WTC11 (cell line): ENCODE results near the gene KCNT1. TPM values are rescaled to one million over a fixed set of nuclear protein-coding genes. Genes with fewer than 3 reads are reported as not detected.

Source experiments
- ATAC-seq: fragments of 200-7000 bp; cut with Tn5 transposase; 2 replicates; pipeline ENCODE4 v1.10.0; 2021; ENCODE audit warnings: mild to moderate bottlenecking, moderate library complexity
- CTCF ChIA-PET: fragments of 300-600 bp; sonication (Branson Sonifier 250); formaldehyde crosslinking; loops from one replicate; lab custom pipeline; 2021; ENCODE audit warnings: antibody characterized with exemption; lab: Charles Lee
- POLR2A ChIA-PET: fragments of 350-600 bp; sonication (Branson Sonifier 250); formaldehyde crosslinking; loops from one replicate; lab custom pipeline; 2021; ENCODE audit warnings: antibody characterized with exemption; lab: Charles Lee
- DNase-seq: peaks from one replicate; pipeline ENCODE4 v3.0.0; 2021; ENCODE audit warnings: low spot score
- H3K27ac Mint-ChIP-seq: 2 replicates; pipeline ENCODE4 v1.8.0; 2021; ENCODE audit warnings: mixed read lengths
- H3K27me3 Mint-ChIP-seq: 2 replicates; pipeline ENCODE4 v1.8.0; 2021; ENCODE audit warnings: low read depth, mild to moderate bottlenecking, moderate library complexity, mixed read lengths
- H3K36me3 Mint-ChIP-seq: 2 replicates; pipeline ENCODE4 v1.8.0; 2021; ENCODE audit warnings: mixed read lengths
- H3K4me1 Mint-ChIP-seq: 2 replicates; pipeline ENCODE4 v1.8.0; 2022; ENCODE audit warnings: mixed read lengths
- H3K4me3 Mint-ChIP-seq: 2 replicates; pipeline ENCODE4 v1.8.0; 2021; ENCODE audit warnings: mild to moderate bottlenecking, moderate library complexity, mixed read lengths
- H3K9me3 Mint-ChIP-seq: 2 replicates; pipeline ENCODE4 v1.8.0; 2021; ENCODE audit warnings: mixed read lengths
- ATF1 ChIP-seq: sonication (generic); formaldehyde crosslinking; IDR thresholded peaks from 2 replicates; pipeline ENCODE4 v1.8.1; 2023; ENCODE audit warnings: mild to moderate bottlenecking, moderate library complexity, missing genetic modification reagents
- CREB1 ChIP-seq: sonication (generic); formaldehyde crosslinking; IDR thresholded peaks from 2 replicates; pipeline ENCODE4 v1.8.0; 2023; ENCODE audit warnings: mild to moderate bottlenecking, missing genetic modification reagents
- CREM ChIP-seq: sonication (generic); formaldehyde crosslinking; IDR thresholded peaks from 2 replicates; pipeline ENCODE4 v1.8.1; 2022; ENCODE audit warnings: mild to moderate bottlenecking, missing genetic modification reagents, moderate library complexity
- ERG ChIP-seq: fragments of 250-450 bp; sonication (Bioruptor Pico); IDR thresholded peaks from 2 replicates; pipeline ENCODE4 v1.8.0; 2021; ENCODE audit warnings: mild to moderate bottlenecking
- FOXJ3 ChIP-seq: sonication (generic); formaldehyde crosslinking; IDR thresholded peaks from 2 replicates; pipeline ENCODE4 v1.9.0; 2021; ENCODE audit warnings: missing genetic modification reagents, mild to moderate bottlenecking, borderline replicate concordance
- FOXK1 ChIP-seq: sonication (generic); formaldehyde crosslinking; IDR thresholded peaks from 2 replicates; pipeline ENCODE4 v1.8.0; 2022; ENCODE audit warnings: mild to moderate bottlenecking, moderate library complexity, missing genetic modification reagents
- JAZF1 ChIP-seq: fragments of 250-450 bp; sonication (Bioruptor Pico); IDR thresholded peaks from 2 replicates; pipeline ENCODE4 v1.9.0; 2021; ENCODE audit warnings: moderate library complexity, mild to moderate bottlenecking, inconsistent platforms
- MYBL2 ChIP-seq: sonication (generic); formaldehyde crosslinking; IDR thresholded peaks from 2 replicates; pipeline ENCODE4 v1.8.1; 2023; ENCODE audit warnings: mild to moderate bottlenecking, moderate library complexity, missing genetic modification reagents
- NFE2L1 ChIP-seq: sonication (generic); formaldehyde crosslinking; IDR thresholded peaks from 2 replicates; pipeline ENCODE4 v1.8.1; 2023; ENCODE audit warnings: missing genetic modification reagents
- PRDM15 ChIP-seq: sonication (generic); formaldehyde crosslinking; IDR thresholded peaks from 2 replicates; pipeline ENCODE4 v1.8.0; 2022; ENCODE audit warnings: missing genetic modification reagents
- SMAD4 ChIP-seq: sonication (generic); formaldehyde crosslinking; IDR thresholded peaks from 2 replicates; pipeline ENCODE4 v1.8.0; 2022; ENCODE audit warnings: mild to moderate bottlenecking, missing genetic modification reagents
- TEAD4 ChIP-seq: sonication (generic); formaldehyde crosslinking; IDR thresholded peaks from 2 replicates; pipeline ENCODE4 v1.8.0; 2022; ENCODE audit warnings: mild to moderate bottlenecking, missing genetic modification reagents
- USF1 ChIP-seq: sonication (generic); formaldehyde crosslinking; IDR thresholded peaks from 2 replicates; pipeline ENCODE4 v1.8.0; 2022; ENCODE audit warnings: mild to moderate bottlenecking, missing genetic modification reagents
- ZBTB21 ChIP-seq: sonication (generic); formaldehyde crosslinking; IDR thresholded peaks from 2 replicates; pipeline ENCODE4 v1.8.1; 2023; ENCODE audit warnings: mild to moderate bottlenecking, missing genetic modification reagents, borderline replicate concordance
- total RNA-seq: library from RNA; stranded (reverse); gene quantifications from 3 replicates; pipeline ENCODE4 v1.2.3, GENCODE V29; 2021
- TF ChIP-seq, protein P1 (sequence below): fragments of 250-450 bp; sonication (Bioruptor Pico); IDR thresholded peaks from 2 replicates; pipeline ENCODE4 v2.1.2; 2022; ENCODE audit warnings: mild to moderate bottlenecking, moderate library complexity
- TF ChIP-seq, protein P2 (sequence below): sonication (generic); formaldehyde crosslinking; IDR thresholded peaks from 2 replicates; pipeline ENCODE4 v1.8.1; 2023; ENCODE audit warnings: mild to moderate bottlenecking, missing genetic modification reagents, moderate library complexity
- TF ChIP-seq, protein P3 (sequence below): sonication (generic); formaldehyde crosslinking; IDR thresholded peaks from 2 replicates; pipeline ENCODE4 v1.8.1; 2023; ENCODE audit warnings: mild to moderate bottlenecking, moderate library complexity, missing genetic modification reagents
- TF ChIP-seq, protein P4 (sequence below): sonication (generic); formaldehyde crosslinking; IDR thresholded peaks from 2 replicates; pipeline ENCODE4 v1.8.0; 2022; ENCODE audit warnings: mild to moderate bottlenecking, missing genetic modification reagents

Gene KCNT1
- total RNA-seq, 1 experiment from 2014 or later = 0.13 TPM

DNA sequence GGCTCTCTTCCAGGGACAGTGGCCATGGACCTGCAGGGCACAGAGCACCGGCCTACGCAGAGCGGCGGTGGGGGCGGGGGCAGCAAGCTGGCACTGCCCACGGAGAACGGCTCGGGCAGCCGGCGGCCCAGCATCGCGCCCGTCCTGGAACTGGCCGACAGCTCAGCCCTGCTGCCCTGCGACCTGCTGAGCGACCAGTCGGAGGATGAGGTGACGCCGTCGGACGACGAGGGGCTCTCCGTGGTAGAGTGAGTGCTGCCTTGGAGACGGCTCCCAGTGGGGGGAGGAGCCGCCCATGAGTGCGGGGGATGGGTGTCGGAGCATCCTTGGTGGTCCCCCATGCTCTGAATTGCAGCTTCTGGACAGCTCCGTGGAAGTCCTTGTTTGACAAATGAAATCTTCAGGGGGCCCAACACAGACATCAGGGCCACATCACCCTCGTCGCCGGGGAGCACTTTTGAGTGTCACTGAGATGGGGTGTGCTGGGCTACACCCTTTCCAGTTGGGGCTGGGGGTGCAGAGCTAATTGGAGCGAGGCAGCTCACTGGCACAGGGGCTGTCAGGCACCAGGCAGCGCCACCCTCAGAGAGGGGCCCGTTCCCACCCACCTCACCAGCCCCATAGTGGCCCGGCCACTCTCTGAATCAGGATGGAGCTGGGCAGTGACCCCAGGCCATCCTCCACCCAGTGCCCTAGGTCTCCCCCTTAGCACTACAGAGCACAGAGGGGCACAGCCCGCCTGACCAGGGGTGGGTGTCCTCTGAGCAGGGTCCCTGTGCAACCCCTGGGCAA is 70.9 kb downstream of the KCNT1 start:
- ChIA-PET CTCF (interaction anchor here (0.8 to 1.8 kb wide), 2 partner anchors 10 to 25 kb away, joined by 4 to 5 read pairs; no protein-coding TSS in a partner anchor), POLR2A (no interaction called here)
- TF ChIP-seq PRDM15 (CRISPR knock-in tag) (no peak), ATF1 (no peak), ERG (CRISPR knock-in tag) (no peak), USF1 (CRISPR knock-in tag) (no peak), CREB1 (CRISPR knock-in tag) (no peak), FOXK1 (CRISPR knock-in tag) (no peak), MYBL2 (CRISPR knock-in tag) (no peak), CREM (CRISPR knock-in tag) (no peak), JAZF1 (no peak), SMAD4 (CRISPR knock-in tag) (no peak), NFE2L1 (no peak), FOXJ3 (CRISPR knock-in tag) (no peak)
- TF ChIP-seq, protein P1, sequence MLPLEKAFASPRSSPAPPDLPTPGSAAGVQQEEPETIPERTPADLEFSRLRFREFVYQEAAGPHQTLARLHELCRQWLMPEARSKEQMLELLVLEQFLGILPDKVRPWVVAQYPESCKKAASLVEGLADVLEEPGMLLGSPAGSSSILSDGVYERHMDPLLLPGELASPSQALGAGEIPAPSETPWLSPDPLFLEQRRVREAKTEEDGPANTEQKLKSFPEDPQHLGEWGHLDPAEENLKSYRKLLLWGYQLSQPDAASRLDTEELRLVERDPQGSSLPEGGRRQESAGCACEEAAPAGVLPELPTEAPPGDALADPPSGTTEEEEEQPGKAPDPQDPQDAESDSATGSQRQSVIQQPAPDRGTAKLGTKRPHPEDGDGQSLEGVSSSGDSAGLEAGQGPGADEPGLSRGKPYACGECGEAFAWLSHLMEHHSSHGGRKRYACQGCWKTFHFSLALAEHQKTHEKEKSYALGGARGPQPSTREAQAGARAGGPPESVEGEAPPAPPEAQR (CRISPR knock-in tag) = no peak
- TF ChIP-seq, protein P2, sequence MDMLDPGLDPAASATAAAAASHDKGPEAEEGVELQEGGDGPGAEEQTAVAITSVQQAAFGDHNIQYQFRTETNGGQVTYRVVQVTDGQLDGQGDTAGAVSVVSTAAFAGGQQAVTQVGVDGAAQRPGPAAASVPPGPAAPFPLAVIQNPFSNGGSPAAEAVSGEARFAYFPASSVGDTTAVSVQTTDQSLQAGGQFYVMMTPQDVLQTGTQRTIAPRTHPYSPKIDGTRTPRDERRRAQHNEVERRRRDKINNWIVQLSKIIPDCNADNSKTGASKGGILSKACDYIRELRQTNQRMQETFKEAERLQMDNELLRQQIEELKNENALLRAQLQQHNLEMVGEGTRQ (CRISPR knock-in tag) = no peak
- H3K27me3 Mint-ChIP-seq = no peaks in the 10 kb centered on the region
- H3K27ac Mint-ChIP-seq = no peak overlapping the region
- ATAC-seq (no peak), DNase-seq (no peak)
- H3K36me3 Mint-ChIP-seq = no peaks in the 10 kb centered on the region
- no peak overlapping the region for H3K4me3 Mint-ChIP-seq
- H3K9me3 Mint-ChIP-seq = no peaks in the 10 kb centered on the region
- no peaks in the 10 kb centered on the region for H3K4me1 Mint-ChIP-seq

DNA sequence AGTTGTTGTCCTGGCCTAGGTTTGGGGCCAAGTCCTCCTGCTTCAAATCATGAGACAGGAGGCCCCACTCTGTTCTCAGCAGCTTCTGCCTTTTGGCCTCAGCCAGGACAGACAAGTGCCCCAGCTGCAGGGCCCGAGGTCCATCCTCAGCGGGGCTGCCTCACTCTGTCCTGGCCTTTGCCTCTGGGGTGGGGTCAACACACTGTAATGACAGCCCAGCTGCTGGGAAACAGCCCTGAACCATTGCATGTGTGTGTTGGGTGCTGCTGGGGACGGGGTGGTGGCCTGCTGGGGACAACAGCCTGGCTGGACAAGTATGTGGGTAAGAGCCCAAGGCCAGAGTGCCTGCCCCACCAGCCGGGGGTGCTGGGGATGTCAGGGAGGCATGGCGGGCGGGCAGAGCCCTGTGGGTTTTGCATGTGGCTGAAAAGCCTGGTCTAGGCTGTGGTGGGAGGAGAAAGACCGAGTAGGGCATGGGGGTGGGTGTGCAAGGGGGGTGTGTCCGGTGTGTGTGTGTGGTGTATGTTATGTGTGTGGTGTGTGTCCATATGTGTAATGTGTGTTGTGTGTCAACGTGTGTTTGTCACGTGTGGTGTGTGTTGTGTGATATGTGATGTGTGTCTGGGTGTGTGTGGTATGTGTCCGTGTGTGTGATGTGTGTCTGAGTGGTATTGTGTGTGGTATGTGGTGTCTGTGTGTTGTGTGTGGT is 71.7 kb downstream of the KCNT1 start:
- CTCF ChIA-PET = interaction anchor here (0.8 to 1.8 kb wide), 2 partner anchors 11 to 24 kb away, joined by 4 to 5 read pairs; no protein-coding TSS in a partner anchor
- no peaks in the 10 kb centered on the region for H3K4me1 Mint-ChIP-seq
- H3K4me3 Mint-ChIP-seq = no peak overlapping the region
- ATAC-seq (no peak), DNase-seq (no peak)
- no peaks in the 10 kb centered on the region for H3K9me3 Mint-ChIP-seq
- no peak overlapping the region for H3K27ac Mint-ChIP-seq
- POLR2A ChIA-PET = no interaction called here
- no peaks in the 10 kb centered on the region for H3K36me3 Mint-ChIP-seq
- no peaks in the 10 kb centered on the region for H3K27me3 Mint-ChIP-seq
- TF ChIP-seq TEAD4 (CRISPR knock-in tag) (no peak), FOXK1 (CRISPR knock-in tag) (no peak), ZBTB21 (CRISPR knock-in tag) (no peak)
- TF ChIP-seq, protein P3, sequence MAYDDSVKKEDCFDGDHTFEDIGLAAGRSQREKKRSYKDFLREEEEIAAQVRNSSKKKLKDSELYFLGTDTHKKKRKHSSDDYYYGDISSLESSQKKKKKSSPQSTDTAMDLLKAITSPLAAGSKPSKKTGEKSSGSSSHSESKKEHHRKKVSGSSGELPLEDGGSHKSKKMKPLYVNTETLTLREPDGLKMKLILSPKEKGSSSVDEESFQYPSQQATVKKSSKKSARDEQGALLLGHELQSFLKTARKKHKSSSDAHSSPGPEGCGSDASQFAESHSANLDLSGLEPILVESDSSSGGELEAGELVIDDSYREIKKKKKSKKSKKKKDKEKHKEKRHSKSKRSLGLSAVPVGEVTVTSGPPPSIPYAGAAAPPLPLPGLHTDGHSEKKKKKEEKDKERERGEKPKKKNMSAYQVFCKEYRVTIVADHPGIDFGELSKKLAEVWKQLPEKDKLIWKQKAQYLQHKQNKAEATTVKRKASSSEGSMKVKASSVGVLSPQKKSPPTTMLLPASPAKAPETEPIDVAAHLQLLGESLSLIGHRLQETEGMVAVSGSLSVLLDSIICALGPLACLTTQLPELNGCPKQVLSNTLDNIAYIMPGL (CRISPR knock-in tag) = no peak
- TF ChIP-seq, protein P4, sequence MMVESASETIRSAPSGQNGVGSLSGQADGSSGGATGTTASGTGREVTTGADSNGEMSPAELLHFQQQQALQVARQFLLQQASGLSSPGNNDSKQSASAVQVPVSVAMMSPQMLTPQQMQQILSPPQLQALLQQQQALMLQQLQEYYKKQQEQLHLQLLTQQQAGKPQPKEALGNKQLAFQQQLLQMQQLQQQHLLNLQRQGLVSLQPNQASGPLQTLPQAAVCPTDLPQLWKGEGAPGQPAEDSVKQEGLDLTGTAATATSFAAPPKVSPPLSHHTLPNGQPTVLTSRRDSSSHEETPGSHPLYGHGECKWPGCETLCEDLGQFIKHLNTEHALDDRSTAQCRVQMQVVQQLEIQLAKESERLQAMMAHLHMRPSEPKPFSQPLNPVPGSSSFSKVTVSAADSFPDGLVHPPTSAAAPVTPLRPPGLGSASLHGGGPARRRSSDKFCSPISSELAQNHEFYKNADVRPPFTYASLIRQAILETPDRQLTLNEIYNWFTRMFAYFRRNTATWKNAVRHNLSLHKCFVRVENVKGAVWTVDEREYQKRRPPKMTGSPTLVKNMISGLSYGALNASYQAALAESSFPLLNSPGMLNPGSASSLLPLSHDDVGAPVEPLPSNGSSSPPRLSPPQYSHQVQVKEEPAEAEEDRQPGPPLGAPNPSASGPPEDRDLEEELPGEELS (CRISPR knock-in tag) = no peak
